Kidney (tissue), 14 donors: Measurements from ENCODE around the gene UBE2U. TPM values are rescaled to one million over a fixed set of nuclear protein-coding genes. Genes with fewer than 3 reads are reported as not detected.

Source experiments
- DNase-seq, 5 donors: peaks; one replicate each; pipeline ENCODE4 v3.0.0-alpha.2; 2013 to 2020
- FAIRE-seq: peaks from 2 replicates; lab custom pipeline; 2012; peaks lifted over from hg19 to GRCh38; lab: Jason Lieb, UNC
- H3K27ac ChIP-seq, 2 donors: one replicate each; pipeline ENCODE4 v1.7.0; 2013; ENCODE audit warnings: low read depth in 2 of 2, low read length in 2 of 2, inconsistent platforms in 1 of 2
- H3K27me3 ChIP-seq: one replicate; pipeline ENCODE4 v1.7.1; 2013; ENCODE audit warnings: low read length, inconsistent platforms; ENCODE audit not compliant: control insufficient read depth, insufficient read depth
- H3K36me3 ChIP-seq, 3 donors: one replicate each; pipeline versions ENCODE4 v1.7.0 to v1.7.1; 2013; ENCODE audit warnings: low read length in 3 of 3, control low read depth in 1 of 3, inconsistent platforms in 1 of 3; ENCODE audit not compliant: insufficient read depth in 3 of 3, control insufficient read depth in 2 of 3
- H3K4me1 ChIP-seq, 3 donors: one replicate each; pipeline versions ENCODE4 v1.7.0 to v1.7.1; 2013; ENCODE audit warnings: low read length in 3 of 3, inconsistent platforms in 1 of 3, low read depth in 1 of 3; ENCODE audit not compliant: control insufficient read depth in 2 of 3, insufficient read depth in 2 of 3
- H3K4me3 ChIP-seq, 3 donors: one replicate each; pipeline versions ENCODE4 v1.7.0 to v1.8.1; 2013; ENCODE audit warnings: low read length in 3 of 3, control low read depth in 1 of 3, inconsistent platforms in 1 of 3
- H3K9ac ChIP-seq, 3 donors: one replicate each; pipeline versions ENCODE4 v1.7.0 to v1.7.1; 2013; ENCODE audit warnings: low read length in 3 of 3, control low read depth in 1 of 3, inconsistent platforms in 1 of 3
- H3K9me3 ChIP-seq, 3 donors: one replicate each; pipeline versions ENCODE4 v1.7.0 to v1.7.1; 2013; ENCODE audit warnings: low read length in 3 of 3, control low read depth in 1 of 3, inconsistent platforms in 1 of 3; ENCODE audit not compliant: control insufficient read depth in 2 of 3, insufficient read depth in 1 of 3
- CTCF ChIP-seq: IDR thresholded peaks from 3 replicates; pipeline ENCODE4 v1.5.1; 2012; ENCODE audit warnings: mild to moderate bottlenecking, moderate library complexity, borderline replicate concordance; ENCODE audit not compliant: insufficient read depth; ENCODE audit errors: extremely low read depth
- intact Hi-C: fragments of 100-400 bp; cut with DNase I; formaldehyde crosslinking; loops from one replicate; pipeline ENCODE4 v1.11.1; 2022
- polyA plus RNA-seq: library from polyadenylated mRNA; stranded (reverse); fragments of 350-450 nt; fragmentation: Illumina TruSeq; extraction: RNeasy Lipid Tissue Mini Kit (QIAGEN cat#74804); gene quantifications from one replicate; pipeline ENCODE4 v1.2.3, GENCODE V29; 2014; ENCODE audit warnings: low read depth, low replicate concordance; ENCODE audit not compliant: insufficient read depth
- total RNA-seq: library from RNA; stranded (reverse); fragmentation: NEBNext Ultra II Directional; extraction: Animal tissue kit (Norgen Biotek cat#: 25700); gene quantifications from one replicate; pipeline ENCODE4 v1.2.1, GENCODE V29; 2021
- donor health status: control.
- donor health status: control.
- donor health status: control.
- donor health status: control.
- donor health status: control.
- donor health status: DM: yes; HTN: yes; CAD: no.
- donor health status: Normal renal cell carcinoma (clear cell type).

The UBE2U gene
- total and polyA plus RNA-seq, 2 donors from 2014 or later = not detected

- H3K27ac ChIP-seq = no peak overlapping the region
Observed at GRCh38 chr1:64186898-64187280, 16.5 kb upstream of the UBE2U start.

GRCh38 chr1:64187646-64188045, 15.8 kb upstream of the UBE2U start:
- peaks cover 0 to 7% (median 5%) of the 10 kb centered on the region in 3 donors for H3K4me1 ChIP-seq
- no peak for TF ChIP-seq CTCF
- H3K27me3 ChIP-seq = no peaks in the 10 kb centered on the region
- intact Hi-C loops = no loop called here
- DNase-seq (no peak), FAIRE-seq (no peak)
- no peaks in the 10 kb centered on the region for H3K36me3 ChIP-seq
- no peak overlapping the region for H3K27ac ChIP-seq
- no peak overlapping the region for H3K4me3 ChIP-seq
- no peaks in the 10 kb centered on the region for H3K9me3 ChIP-seq
- H3K9ac ChIP-seq = no peak overlapping the region

More at GRCh38 chr1:64186898-64187280, 16.5 kb upstream of the UBE2U start:
- Histone ChIP-seq H3K9me3 (no peaks in the 10 kb centered on the region), H3K36me3 (no peaks in the 10 kb centered on the region), H3K4me3 (no peak overlapping the region), H3K4me1 (peaks cover 0 to 7% (median 5%) of the 10 kb centered on the region in 3 donors), H3K27me3 (no peaks in the 10 kb centered on the region), H3K9ac (no peak overlapping the region)
- FAIRE-seq (no peak), DNase-seq (no peak)
- no peak for TF ChIP-seq CTCF
- intact Hi-C loops = no loop called here

GRCh38 chr1:64192290-64192689, 11.1 kb upstream of the UBE2U start:
- FAIRE-seq (no peak), DNase-seq (no peak)
- TF ChIP-seq CTCF = no peak
- Histone ChIP-seq H3K27ac (no peak overlapping the region), H3K9me3 (no peaks in the 10 kb centered on the region), H3K9ac (no peak overlapping the region), H3K36me3 (no peaks in the 10 kb centered on the region), H3K4me3 (no peak overlapping the region), H3K4me1 (peaks cover 0 to 7% (median 0%) of the 10 kb centered on the region in 3 donors), H3K27me3 (no peaks in the 10 kb centered on the region)
- intact Hi-C loops = no loop called here
